NT2/D1 (cell line): ENCODE measurements around the gene CDKN1A.

Experiments used
- DNase-seq: peaks from one replicate; pipeline ENCODE4 v3.0.0-alpha.2; 2011; ENCODE audit warnings: low read depth, low spot score
- H3K27me3 ChIP-seq: 2 replicates; pipeline ENCODE4 v1.6.0; 2011; ENCODE audit warnings: mild to moderate bottlenecking; ENCODE audit not compliant: insufficient read length, insufficient read depth
- H3K36me3 ChIP-seq: 2 replicates; pipeline ENCODE4 v1.6.1; 2011; ENCODE audit warnings: mild to moderate bottlenecking, low read length, mixed read lengths; ENCODE audit not compliant: insufficient read depth, insufficient read length
- H3K4me1 ChIP-seq: 2 replicates; pipeline ENCODE4 v1.5.1; 2011; ENCODE audit not compliant: insufficient read depth, insufficient read length
- H3K4me3 ChIP-seq: 2 replicates; pipeline ENCODE4 v1.5.1; 2011; ENCODE audit warnings: low read depth; ENCODE audit not compliant: insufficient read length
- H3K9ac ChIP-seq: 2 replicates; pipeline ENCODE4 v1.6.0; 2011; ENCODE audit warnings: low read depth; ENCODE audit not compliant: insufficient read length
- H3K9me3 ChIP-seq: 2 replicates; pipeline ENCODE4 v1.5.1; 2011; ENCODE audit warnings: mild to moderate bottlenecking, low read length; ENCODE audit not compliant: insufficient read depth
- SUZ12 ChIP-seq: IDR thresholded peaks from 2 replicates; pipeline ENCODE4 v1.6.1; 2011; ENCODE audit not compliant: insufficient read length, insufficient read depth; ENCODE audit errors: extremely low read depth
- YY1 ChIP-seq: IDR thresholded peaks from 2 replicates; pipeline ENCODE4 v1.6.1; 2011; ENCODE audit not compliant: insufficient read length, insufficient read depth
- ZNF274 ChIP-seq: IDR thresholded peaks from 2 replicates; pipeline ENCODE4 v1.6.1; 2011; ENCODE audit warnings: mild to moderate bottlenecking, low read depth, low read length

The CDKN1A gene

GRCh38 chr6:36683145-36683655 is 4.7 kb downstream of the CDKN1A start:
- H3K9ac ChIP-seq, result no peak overlapping the region
- no peak for DNase-seq
- peaks cover 50% of the 10 kb centered on the region for H3K36me3 ChIP-seq
- peaks cover 3% of the 10 kb centered on the region for H3K4me1 ChIP-seq
- H3K9me3 ChIP-seq, result no peaks in the 10 kb centered on the region
- H3K4me3 ChIP-seq, result no peak overlapping the region
- TF ChIP-seq SUZ12, result no peak
- TF ChIP-seq YY1, result no peak
- TF ChIP-seq ZNF274, result no peak
- peaks cover 16% of the 10 kb centered on the region for H3K27me3 ChIP-seq

GRCh38 chr6:36683656-36684446 is 5.3 kb downstream of the CDKN1A start:
- DNase-seq, result no peak
- Histone ChIP-seq H3K4me3 (no peak overlapping the region), H3K36me3 (peaks cover 48% of the 10 kb centered on the region), H3K9ac (no peak overlapping the region), H3K9me3 (no peaks in the 10 kb centered on the region), H3K4me1 (peaks cover 3% of the 10 kb centered on the region), H3K27me3 (peaks cover 13% of the 10 kb centered on the region)
- TF ChIP-seq ZNF274 (no peak), SUZ12 (no peak), YY1 (no peak)

- TF ChIP-seq YY1 (no peak), SUZ12 (no peak), ZNF274 (no peak)
- Histone ChIP-seq H3K9me3 (no peaks in the 10 kb centered on the region), H3K9ac (no peak overlapping the region), H3K36me3 (peaks cover 45% of the 10 kb centered on the region), H3K4me1 (peaks cover 3% of the 10 kb centered on the region), H3K27me3 (peaks cover 8% of the 10 kb centered on the region), H3K4me3 (no peak overlapping the region)
- no peak for DNase-seq
These were observed 5.9 kb downstream of the CDKN1A start for GRCh38 chr6:36684447-36684812.

DNA sequence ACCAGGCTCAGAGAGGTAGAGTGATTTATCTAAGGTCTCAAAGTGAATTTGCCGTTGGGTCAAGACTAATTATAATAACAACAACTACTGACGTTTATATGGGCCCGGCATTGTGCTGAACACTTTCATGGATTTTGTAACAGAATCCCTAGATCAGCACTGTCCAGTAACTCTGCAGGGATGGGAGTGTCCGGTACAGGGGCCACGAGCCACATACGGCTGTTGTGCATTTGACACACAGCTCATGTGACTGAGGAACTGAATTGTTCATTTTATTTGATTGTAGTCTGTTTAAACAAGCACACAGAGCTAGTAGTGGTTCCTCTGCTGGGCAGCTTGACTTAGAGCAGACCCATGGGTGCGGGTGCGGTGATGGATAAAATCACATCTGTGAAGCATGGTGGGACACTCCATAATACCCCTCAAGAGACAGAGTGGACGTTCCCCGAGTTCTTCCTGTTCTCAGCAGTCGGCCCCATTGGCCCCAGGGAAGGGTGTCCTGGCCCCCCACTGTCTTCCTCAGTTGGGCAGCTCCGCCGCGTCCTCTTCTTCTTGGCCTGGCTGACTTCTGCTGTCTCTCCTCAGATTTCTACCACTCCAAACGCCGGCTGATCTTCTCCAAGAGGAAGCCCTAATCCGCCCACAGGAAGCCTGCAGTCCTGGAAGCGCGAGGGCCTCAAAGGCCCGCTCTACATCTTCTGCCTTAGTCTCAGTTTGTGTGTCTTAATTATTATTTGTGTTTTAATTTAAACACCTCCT is 6.8 kb downstream of the CDKN1A start:
- Histone ChIP-seq H3K4me3 (no peak overlapping the region), H3K4me1 (peaks cover 3% of the 10 kb centered on the region), H3K9me3 (no peaks in the 10 kb centered on the region), H3K36me3 (peaks cover 45% of the 10 kb centered on the region), H3K9ac (no peak overlapping the region), H3K27me3 (peaks cover 2% of the 10 kb centered on the region)
- TF ChIP-seq ZNF274 (no peak), YY1 (no peak), SUZ12 (no peak)
- DNase-seq, result no peak

DNA sequence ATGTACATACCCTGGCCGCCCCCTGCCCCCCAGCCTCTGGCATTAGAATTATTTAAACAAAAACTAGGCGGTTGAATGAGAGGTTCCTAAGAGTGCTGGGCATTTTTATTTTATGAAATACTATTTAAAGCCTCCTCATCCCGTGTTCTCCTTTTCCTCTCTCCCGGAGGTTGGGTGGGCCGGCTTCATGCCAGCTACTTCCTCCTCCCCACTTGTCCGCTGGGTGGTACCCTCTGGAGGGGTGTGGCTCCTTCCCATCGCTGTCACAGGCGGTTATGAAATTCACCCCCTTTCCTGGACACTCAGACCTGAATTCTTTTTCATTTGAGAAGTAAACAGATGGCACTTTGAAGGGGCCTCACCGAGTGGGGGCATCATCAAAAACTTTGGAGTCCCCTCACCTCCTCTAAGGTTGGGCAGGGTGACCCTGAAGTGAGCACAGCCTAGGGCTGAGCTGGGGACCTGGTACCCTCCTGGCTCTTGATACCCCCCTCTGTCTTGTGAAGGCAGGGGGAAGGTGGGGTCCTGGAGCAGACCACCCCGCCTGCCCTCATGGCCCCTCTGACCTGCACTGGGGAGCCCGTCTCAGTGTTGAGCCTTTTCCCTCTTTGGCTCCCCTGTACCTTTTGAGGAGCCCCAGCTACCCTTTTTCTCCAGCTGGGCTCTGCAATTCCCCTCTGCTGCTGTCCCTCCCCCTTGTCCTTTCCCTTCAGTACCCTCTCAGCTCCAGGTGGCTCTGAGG is 7.6 kb downstream of the CDKN1A start:
- Histone ChIP-seq H3K4me1 (peaks cover 3% of the 10 kb centered on the region), H3K9ac (no peak overlapping the region), H3K9me3 (no peaks in the 10 kb centered on the region), H3K36me3 (peaks cover 45% of the 10 kb centered on the region), H3K27me3 (no peaks in the 10 kb centered on the region), H3K4me3 (no peak overlapping the region)
- no peak for TF ChIP-seq ZNF274
- TF ChIP-seq YY1, result no peak
- TF ChIP-seq SUZ12, result no peak
- DNase-seq, result no peak

GRCh38 chr6:36686668-36687513 is 8.4 kb downstream of the CDKN1A start:
- H3K4me3 ChIP-seq, result no peak overlapping the region
- H3K36me3 ChIP-seq, result peaks cover 45% of the 10 kb centered on the region
- TF ChIP-seq ZNF274 (no peak), SUZ12 (no peak), YY1 (no peak)
- no peak overlapping the region for H3K9ac ChIP-seq
- H3K9me3 ChIP-seq, result no peaks in the 10 kb centered on the region
- DNase-seq, result no peak
- H3K4me1 ChIP-seq, result peaks cover 3% of the 10 kb centered on the region
- H3K27me3 ChIP-seq, result no peaks in the 10 kb centered on the region
